AG04450 (cell line): ENCODE results near the gene EPN2. TPM values are rescaled to one million over a fixed set of nuclear protein-coding genes. Genes with fewer than 3 reads are reported as not detected.

Source experiments
- CTCF ChIA-PET: fragments of 300-600, 350-600 bp; formaldehyde crosslinking; extraction: SDS; loops from one replicate; lab custom pipeline; 2022; ENCODE audit warnings: antibody characterized with exemption, inconsistent platforms; lab: Charles Lee
- POLR2A ChIA-PET: fragments of 350-600 bp; formaldehyde crosslinking; extraction: SDS; loops from one replicate; lab custom pipeline; 2021; ENCODE audit warnings: antibody characterized with exemption, inconsistent platforms; lab: Yijun Ruan, JAX
- DNase-seq: peaks from one replicate; pipeline ENCODE4 v3.0.0-alpha.2; 2011; ENCODE audit warnings: low read depth, low spot score
- H3K27ac ChIP-seq: one replicate; pipeline ENCODE4 v1.5.1; 2012; ENCODE audit warnings: low read depth, low read length, control low read depth
- H3K27me3 ChIP-seq: one replicate; pipeline ENCODE4 v1.6.0; 2012; ENCODE audit warnings: low read length; ENCODE audit not compliant: control insufficient read depth, insufficient read depth
- H3K4me3 ChIP-seq: 2 replicates; pipeline ENCODE4 v1.5.1; 2011; ENCODE audit warnings: mild to moderate bottlenecking, low read depth, low read length, control low read depth
- H3K9me3 ChIP-seq: 2 replicates; pipeline ENCODE4 v1.5.1; 2012; ENCODE audit warnings: low read length; ENCODE audit not compliant: control insufficient read depth, insufficient read depth
- polyA plus RNA-seq: library from polyadenylated mRNA; depleted of rRNA; stranded (reverse); fragments of >200 nt; gene quantifications from 2 replicates; pipeline ENCODE4 v1.2.3, GENCODE V29; 2011
- TF ChIP-seq, protein P1 (sequence below): IDR thresholded peaks from 2 replicates; pipeline ENCODE4 v1.5.1; 2011; ENCODE audit warnings: low read depth, low read length, control low read depth, inconsistent platforms

Gene EPN2
- polyA plus RNA-seq, 1 experiment, result 27.9 TPM

DNA sequence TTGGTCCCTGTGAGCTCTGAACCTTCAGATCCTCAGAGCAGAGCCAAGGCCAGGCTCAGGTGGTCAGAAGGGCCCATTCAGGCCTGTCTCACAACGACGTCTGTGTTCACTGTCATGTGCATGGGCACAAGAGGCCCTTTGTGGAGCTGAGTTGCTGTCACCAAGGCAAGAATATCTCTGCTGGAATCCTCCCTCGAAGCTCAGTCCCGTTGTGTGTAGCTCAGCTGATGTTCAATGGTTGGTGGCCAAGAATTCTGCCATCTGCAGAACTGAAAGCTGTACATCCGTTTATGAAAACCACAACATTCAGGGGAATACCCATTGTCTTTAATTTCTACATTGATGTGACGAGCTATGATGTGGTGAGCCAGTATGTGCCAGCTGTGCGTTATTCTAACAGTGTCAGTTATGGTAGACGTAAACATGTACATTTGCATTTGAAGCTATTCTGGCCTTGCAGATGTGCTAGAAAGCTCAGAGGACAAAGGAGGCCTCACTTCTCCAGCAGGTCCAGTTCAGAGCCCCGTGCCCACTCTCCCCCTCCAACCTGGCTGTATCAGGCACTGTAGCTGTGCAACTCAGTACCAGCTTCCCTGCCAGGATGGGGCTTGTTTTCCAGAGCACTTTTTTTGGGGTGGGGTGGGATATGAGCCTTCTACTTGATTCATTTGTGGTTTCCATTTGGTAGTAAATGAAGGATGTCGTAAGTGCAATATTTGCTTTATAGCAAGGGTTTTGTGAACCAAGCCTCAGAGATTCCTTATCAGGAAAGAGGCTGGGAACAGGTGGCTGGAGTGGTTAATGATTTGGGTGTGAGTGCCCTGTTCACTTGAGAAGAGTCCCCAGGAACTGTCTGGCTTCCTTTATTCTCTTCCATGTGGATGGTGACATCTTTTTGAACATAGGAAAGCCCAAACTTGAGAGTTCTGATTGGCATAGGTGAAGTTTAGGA lies 69.3 kb downstream of the EPN2 start:
- TF ChIP-seq, protein P1, sequence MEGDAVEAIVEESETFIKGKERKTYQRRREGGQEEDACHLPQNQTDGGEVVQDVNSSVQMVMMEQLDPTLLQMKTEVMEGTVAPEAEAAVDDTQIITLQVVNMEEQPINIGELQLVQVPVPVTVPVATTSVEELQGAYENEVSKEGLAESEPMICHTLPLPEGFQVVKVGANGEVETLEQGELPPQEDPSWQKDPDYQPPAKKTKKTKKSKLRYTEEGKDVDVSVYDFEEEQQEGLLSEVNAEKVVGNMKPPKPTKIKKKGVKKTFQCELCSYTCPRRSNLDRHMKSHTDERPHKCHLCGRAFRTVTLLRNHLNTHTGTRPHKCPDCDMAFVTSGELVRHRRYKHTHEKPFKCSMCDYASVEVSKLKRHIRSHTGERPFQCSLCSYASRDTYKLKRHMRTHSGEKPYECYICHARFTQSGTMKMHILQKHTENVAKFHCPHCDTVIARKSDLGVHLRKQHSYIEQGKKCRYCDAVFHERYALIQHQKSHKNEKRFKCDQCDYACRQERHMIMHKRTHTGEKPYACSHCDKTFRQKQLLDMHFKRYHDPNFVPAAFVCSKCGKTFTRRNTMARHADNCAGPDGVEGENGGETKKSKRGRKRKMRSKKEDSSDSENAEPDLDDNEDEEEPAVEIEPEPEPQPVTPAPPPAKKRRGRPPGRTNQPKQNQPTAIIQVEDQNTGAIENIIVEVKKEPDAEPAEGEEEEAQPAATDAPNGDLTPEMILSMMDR, result no peak
- ChIA-PET CTCF (no interaction called here), POLR2A (no interaction called here)
- H3K4me3 ChIP-seq, result no peak overlapping the region
- H3K27me3 ChIP-seq, result no peaks in the 10 kb centered on the region
- H3K9me3 ChIP-seq, result no peaks in the 10 kb centered on the region
- no peak for DNase-seq
- no peak overlapping the region for H3K27ac ChIP-seq

DNA sequence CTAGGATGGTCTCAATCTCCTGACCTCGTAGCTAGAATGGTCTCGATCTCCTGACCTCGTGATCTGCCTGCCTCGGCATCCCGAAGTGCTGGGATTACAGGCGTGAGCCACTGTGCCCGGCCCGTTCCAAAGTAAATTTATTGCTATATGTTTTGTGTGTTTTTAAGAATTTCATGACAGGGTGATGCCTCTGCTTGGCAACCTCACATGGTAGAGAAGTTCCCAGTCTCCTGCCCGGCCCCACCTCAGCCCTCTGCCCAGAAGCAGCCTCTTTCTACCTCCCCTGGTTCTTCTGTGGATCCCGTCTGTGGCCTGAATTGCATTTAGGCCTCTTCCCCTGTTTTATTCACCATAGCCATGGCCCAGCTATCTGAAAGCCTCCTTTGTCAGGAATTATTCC lies 70.4 kb downstream of the EPN2 start:
- POLR2A ChIA-PET, result no interaction called here
- Histone ChIP-seq H3K27me3 (no peaks in the 10 kb centered on the region), H3K4me3 (no peak overlapping the region), H3K9me3 (no peaks in the 10 kb centered on the region), H3K27ac (no peak overlapping the region)
- TF ChIP-seq, protein P1, result no peak
- CTCF ChIA-PET, result no interaction called here
- no peak for DNase-seq

DNA sequence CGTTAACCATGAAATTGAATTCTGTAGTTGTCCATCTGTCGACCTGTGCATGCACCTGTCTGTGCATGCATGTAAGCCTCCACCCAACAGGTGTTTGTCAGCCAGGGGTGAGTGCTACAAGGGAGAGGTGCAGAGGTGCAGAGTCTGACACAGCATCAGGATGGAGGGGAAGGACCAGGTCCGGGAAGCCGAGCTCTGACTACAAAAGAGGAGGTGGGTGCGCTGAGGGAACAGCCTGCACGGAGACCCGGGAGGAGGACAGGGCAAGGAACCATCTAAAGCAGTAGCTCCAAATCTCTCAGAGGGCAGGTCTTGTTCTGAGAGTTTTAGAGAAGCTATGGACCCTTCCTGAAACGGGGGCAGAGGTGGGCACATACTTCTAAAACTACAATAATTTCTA lies 71.2 kb downstream of the EPN2 start:
- CTCF ChIA-PET, result no interaction called here
- H3K27me3 ChIP-seq, result no peaks in the 10 kb centered on the region
- POLR2A ChIA-PET, result interaction anchor here (1.1 kb wide), 1 partner anchor 23 kb away, joined by 3 read pairs; no protein-coding TSS in a partner anchor
- H3K9me3 ChIP-seq, result no peaks in the 10 kb centered on the region
- TF ChIP-seq, protein P1, result no peak
- H3K4me3 ChIP-seq, result no peak overlapping the region
- DNase-seq, result no peak
- no peak overlapping the region for H3K27ac ChIP-seq

DNA sequence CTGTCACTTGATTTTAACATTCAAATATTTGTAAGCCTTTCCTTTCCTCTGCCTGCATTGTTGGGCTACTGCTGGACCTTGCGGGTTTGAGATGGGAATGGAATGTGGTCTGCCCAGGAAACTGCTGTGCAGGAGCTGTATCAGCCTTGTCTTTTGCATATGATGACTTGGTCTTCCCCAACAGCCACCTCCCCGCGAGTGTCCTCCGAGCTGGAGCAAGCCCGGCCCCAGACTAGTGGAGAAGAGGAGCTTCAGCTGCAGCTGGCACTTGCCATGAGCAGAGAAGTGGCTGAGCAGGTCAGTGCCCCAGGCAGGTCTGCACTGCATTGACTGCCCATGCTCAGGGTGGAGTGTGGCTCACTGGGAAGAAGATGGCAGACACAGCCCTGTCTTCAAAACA lies 72.5 kb downstream of the EPN2 start:
- TF ChIP-seq, protein P1, result no peak
- no peaks in the 10 kb centered on the region for H3K9me3 ChIP-seq
- ChIA-PET POLR2A (interaction anchor here (0.6 kb wide), 1 partner anchor 980 kb away, joined by 5 read pairs; no protein-coding TSS in a partner anchor), CTCF (no interaction called here)
- H3K27ac ChIP-seq, result no peak overlapping the region
- no peak overlapping the region for H3K4me3 ChIP-seq
- no peak for DNase-seq
- H3K27me3 ChIP-seq, result no peaks in the 10 kb centered on the region

DNA sequence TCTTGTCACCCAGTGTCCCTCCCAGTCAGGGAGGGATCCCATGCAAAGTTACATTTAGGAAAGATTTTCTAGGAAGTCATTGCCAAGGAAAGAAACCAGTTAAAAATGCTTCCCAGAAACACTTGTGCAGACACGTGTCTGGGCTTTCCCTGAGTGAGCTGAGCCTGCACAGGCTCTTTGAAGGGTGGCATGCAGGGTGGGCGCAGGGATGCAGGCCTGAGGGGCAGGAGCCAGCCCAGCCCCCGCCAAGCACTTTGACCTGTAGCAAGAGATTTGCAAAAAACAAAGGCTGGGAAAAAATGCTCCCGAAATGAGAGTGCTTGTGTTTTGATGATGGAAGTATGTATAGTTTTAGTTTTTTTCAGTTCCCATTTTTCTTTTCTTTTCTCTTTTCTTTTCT lies 73.0 kb downstream of the EPN2 start:
- Histone ChIP-seq H3K27ac (no peak overlapping the region), H3K27me3 (no peaks in the 10 kb centered on the region), H3K9me3 (no peaks in the 10 kb centered on the region), H3K4me3 (no peak overlapping the region)
- CTCF ChIA-PET, result no interaction called here
- no peak for DNase-seq
- TF ChIP-seq, protein P1, result no peak
- POLR2A ChIA-PET, result interaction anchor here (0.6 kb wide), 1 partner anchor 980 kb away, joined by 5 read pairs; no protein-coding TSS in a partner anchor
